Inflammatory macrophage treated with lipopolysaccharide for 1 hour (primary cell): ENCODE measurements around the gene NGB.

Experiments used
- DNase-seq, 2 donors: peaks; one replicate each; pipeline ENCODE4 v3.0.0-alpha.2; 2020 to 2022

The NGB gene

DNA sequence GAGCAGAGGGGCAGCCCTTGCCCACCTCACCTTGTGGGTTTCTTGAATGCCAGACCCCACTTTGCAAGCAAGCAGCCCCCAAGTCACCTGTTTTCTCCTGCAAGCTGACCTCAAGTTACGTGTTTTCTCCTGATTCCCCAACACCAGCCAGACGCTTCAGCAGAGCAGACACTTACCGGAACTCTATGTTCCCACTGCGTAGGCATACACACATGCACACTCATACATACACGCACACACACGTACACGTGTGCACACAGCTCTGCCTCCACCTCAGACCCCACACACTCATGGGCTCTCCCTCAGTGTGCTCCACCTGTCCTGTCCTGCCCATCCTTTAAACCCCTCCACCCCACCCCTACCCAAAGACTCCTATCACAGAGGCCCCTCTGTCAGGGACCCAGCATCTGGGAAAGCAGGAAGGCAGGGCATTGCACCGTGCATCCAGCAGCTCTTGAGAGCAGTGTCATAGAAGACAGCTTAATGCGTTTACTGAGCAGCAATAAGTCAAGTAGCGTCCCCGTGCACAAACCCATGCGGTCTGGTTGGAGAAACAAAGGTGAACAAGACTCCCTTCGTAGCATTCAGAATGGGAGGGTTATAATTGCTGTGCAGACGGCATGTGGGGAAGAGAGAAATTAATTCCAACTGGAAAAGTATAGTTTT is 45.0 kb downstream of the NGB start:
- DNase-seq = no peak

DNA sequence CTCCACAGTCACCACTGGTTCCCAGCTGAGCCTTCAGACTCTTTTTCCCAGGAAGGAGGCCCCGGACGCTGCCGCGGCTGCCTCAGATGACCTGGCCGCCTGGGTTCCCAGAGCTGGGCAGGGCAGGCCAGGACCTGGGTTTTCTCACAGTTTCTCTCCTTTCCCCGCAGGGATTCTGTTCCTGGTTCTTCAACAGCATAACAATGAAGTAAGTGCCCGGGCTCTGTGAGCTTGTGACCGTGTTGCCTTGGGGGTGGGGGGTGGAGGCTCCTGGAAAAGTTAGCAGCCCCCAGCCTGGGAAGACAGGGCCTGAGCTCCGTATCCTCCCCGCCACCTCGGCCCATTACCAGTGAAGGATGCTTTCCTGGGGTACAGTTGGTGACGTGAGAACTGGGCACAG is 45.8 kb downstream of the NGB start:
- DNase-seq = no peak

DNA sequence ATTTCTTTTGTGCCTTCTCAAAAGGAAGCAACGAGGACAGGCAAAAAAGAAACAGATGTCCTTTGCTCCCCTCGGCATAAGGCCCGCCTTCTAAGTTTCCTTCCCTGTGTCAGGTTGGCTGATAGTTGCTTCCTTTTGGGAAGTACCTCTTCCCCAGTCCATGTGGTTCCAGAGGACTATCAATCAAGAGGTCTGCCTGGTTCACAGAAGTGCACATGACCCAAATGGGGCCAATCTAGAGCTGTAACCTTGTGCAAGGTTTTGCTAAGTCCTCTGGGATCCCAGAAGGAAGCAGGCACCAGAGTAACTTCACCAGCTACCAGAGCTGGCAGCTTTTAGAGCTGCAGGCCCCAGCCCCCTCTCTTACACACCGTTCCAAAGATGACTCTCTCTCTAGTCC is 46.8 kb downstream of the NGB start:
- DNase-seq = peak; percentile 27 to 63

DNA sequence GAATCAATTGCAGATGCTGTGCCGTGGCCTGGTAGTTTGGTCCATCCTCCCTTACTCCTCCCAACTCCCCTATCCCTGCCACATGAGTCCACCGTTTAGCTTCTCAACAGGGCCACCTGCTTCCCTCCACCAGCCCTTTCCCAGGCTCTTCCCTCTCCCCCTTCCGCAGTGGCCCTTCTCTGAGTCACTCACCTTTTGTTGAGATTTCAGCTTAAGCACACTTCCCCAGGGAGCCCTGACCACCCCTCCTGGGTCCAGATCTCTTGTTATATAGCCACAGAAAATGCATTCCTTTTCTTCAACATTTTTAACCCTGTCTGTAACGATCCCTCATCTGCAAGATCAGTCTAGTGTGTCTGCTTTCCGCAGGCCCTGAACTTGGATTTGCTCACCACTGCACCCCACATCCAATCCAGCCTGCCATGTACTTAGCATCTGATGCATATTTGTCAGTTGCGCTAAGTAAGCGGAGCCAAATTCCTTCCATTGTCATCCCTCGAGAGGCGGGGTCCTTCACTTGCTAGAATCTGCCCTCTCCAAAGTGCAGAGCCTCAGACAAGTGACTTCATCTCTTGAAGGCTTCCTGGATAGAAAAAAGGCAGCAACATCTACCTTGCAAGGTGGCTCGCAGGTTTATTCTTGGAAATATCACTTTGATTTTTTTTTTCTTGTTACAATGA is 48.3 kb downstream of the NGB start:
- no peak for DNase-seq

DNA sequence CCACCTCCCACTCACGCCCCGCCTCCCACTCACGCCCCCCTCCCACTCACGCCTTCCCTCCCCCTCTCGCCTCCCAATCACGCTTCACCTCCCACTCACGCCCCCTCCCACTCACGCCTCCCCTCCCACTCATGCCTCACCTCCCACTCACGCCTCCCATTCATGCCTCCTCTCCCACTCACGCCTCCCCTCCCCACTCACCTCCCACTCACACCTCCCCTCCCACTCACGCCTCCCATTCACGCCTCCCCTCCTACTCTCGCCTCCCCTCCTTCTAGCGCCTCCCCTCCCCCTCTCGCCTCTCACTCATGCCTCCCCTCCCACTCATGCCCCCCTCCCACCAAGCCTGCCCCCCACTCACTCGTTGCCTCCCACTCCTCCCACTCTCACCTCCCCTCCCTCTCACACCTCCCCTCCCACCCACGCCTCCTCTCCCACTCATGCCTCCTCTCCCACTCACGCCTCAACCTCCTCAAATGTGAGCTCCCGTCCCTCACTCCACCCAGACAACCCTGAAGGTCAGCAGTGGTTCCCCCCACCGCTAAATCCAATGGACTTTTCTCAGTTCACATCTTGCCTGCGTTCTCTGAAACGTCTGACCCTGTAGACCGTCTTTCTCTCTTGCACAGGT is 49.6 kb downstream of the NGB start:
- no peak for DNase-seq

DNA sequence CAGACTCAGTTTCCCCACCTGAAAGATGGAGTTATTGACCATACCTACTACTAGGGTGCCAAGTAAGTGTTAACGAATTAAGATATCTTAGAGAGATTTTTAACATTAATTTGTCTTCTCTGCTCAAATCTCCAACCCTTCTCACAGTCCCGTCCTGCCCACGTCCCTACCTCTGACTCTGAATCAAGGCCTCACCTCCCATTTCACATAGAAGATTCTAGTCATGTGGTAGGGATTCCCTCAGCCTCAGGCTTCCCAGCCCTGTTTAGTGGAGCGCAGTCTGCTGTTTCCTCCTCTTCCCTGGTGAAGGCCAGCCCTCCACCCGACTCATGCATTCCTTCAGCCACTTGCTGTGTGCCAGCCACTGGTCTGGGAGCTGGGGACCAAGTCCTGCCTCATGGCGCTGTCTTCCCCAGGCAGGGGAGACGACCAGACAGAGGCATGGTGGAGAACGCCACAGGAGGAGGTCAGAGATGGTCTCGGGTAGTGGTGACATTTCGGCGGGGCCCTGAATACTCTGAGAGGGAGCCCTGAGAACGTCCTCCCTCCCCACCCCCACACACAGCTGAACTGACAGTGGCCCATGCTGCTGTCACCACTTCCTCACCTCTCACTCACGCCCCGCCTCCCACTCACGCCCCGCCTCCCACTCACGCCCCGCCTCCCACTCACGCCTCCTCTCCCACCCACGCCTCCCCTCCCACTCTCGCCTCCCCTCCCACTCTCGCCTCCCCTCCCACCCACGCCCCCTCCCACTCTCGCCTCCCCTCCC is 50.6 kb downstream of the NGB start:
- no peak for DNase-seq

DNA sequence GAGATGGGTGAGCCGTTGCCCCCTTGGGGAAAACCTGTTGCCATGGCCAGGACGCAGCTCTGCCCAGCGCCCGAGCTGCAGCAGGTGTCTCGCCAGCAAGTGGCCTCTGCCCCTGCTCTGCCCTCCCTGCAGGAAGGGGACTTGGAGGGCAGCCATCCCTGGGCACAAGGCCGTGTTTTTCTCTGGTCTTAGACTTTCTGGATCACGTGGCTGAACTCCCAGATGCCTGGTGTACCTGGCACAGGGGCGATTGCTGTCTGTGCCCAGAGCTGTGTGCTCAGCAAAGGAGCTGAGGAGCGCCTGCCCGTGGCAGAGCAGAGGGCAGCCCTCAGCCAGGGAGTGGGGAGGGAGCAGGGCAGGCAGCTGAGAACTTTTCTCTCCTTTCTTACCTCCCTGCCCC is 51.4 kb downstream of the NGB start:
- no peak for DNase-seq

DNA sequence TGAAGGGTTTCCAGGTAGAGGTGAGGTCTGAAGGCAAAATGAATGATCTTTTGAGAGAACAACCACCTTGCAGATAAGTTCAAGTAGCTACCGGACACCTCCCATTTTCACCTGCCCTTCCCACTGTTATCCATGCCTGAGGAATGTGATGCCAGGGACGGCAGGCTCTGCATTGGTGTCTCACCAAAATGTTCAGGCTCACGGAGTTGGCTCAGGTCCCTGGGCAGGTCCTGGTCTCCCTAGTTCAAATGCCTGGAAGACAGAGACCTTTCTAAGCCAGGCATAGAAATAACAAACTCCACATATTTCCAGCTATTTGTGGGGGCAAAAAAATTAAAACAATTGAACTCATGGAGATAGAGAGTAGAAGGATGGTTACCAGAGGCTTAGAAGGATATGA is 53.5 kb downstream of the NGB start:
- no peak for DNase-seq
